H1 (cell line): ENCODE data around the gene MCM6. TPM values are rescaled to one million over a fixed set of nuclear protein-coding genes. Genes with fewer than 3 reads are reported as not detected.

Source experiments
- CTCF ChIA-PET: fragments of 300-600 bp; sonication (Branson Sonifier 250); formaldehyde crosslinking; loops from one replicate; lab custom pipeline; 2021; ENCODE audit not compliant: partially characterized antibody; lab: Charles Lee
- POLR2A ChIA-PET: fragments of 300-600 bp; sonication (Branson Sonifier 250); formaldehyde crosslinking; loops from one replicate; lab custom pipeline; 2021; ENCODE audit warnings: inconsistent platforms; ENCODE audit not compliant: partially characterized antibody; lab: Charles Lee
- DNase-seq, 2 experiments: peaks; one replicate each; pipeline versions ENCODE4 v3.0.0 to v3.0.0-alpha.2; 2010 to 2022; ENCODE audit warnings: low spot score in 2 of 2, low read depth in 1 of 2, mixed read lengths in 1 of 2
- FAIRE-seq: peaks from 2 replicates; lab custom pipeline; 2011; peaks lifted over from hg19 to GRCh38; lab: Jason Lieb, UNC
- H2AFZ ChIP-seq: 2 replicates; pipeline ENCODE4 v1.8.1; 2012; ENCODE audit warnings: low read length, inconsistent platforms
- H2AK5ac ChIP-seq: 2 replicates; pipeline ENCODE4 v1.6.1; 2013; ENCODE audit warnings: low read depth, low read length
- H2BK120ac ChIP-seq: replicated peaks from 2 replicates; pipeline ENCODE3; 2013; ENCODE audit warnings: low read depth, low read length, inconsistent platforms
- H2BK12ac ChIP-seq: 2 replicates; pipeline ENCODE4 v1.6.1; 2013; ENCODE audit warnings: low read depth, low read length
- H2BK15ac ChIP-seq: 2 replicates; pipeline ENCODE4 v1.6.1; 2013; ENCODE audit warnings: low read length
- H2BK20ac ChIP-seq: 2 replicates; pipeline ENCODE4 v1.6.1; 2013; ENCODE audit warnings: low read length
- H2BK5ac ChIP-seq: 2 replicates; pipeline ENCODE4 v1.6.1; 2013; ENCODE audit warnings: low read depth, low read length
- H3K14ac ChIP-seq: 2 replicates; pipeline ENCODE4 v1.6.1; 2013; ENCODE audit warnings: inconsistent platforms; ENCODE audit not compliant: insufficient read length
- H3K18ac ChIP-seq: 2 replicates; pipeline ENCODE4 v1.6.1; 2013; ENCODE audit warnings: low read length; ENCODE audit errors: extremely low read depth
- H3K23ac ChIP-seq: 2 replicates; pipeline ENCODE4 v1.6.1; 2013; ENCODE audit warnings: inconsistent platforms; ENCODE audit not compliant: insufficient read length
- H3K23me2 ChIP-seq: 2 replicates; pipeline ENCODE4 v1.6.1; 2013; ENCODE audit warnings: low read depth, low read length
- H3K27ac ChIP-seq: 2 replicates; pipeline ENCODE4 v1.6.1; 2011; ENCODE audit warnings: low read depth, low read length, inconsistent platforms
- H3K27me3 ChIP-seq, 4 experiments: replicated peaks in 1 of 4; 1 replicate in 1 of 4; 2 replicates in 3 of 4; pipeline versions ENCODE4 v1.6.1 to v1.8.1; 2011 to 2013; ENCODE audit warnings: low read length in 3 of 4, mild to moderate bottlenecking in 3 of 4, inconsistent platforms in 2 of 4, mixed read lengths in 2 of 4, moderate library complexity in 1 of 4; ENCODE audit not compliant: control insufficient read depth in 3 of 4, insufficient read depth in 3 of 4; ENCODE audit errors: extremely low read depth in 1 of 4
- H3K36me3 ChIP-seq, 4 experiments: 2 replicates each; pipeline versions ENCODE4 v1.6.1 to v1.8.1; 2011 to 2013; ENCODE audit warnings: mild to moderate bottlenecking in 4 of 4, low read length in 3 of 4, moderate library complexity in 2 of 4, control low read depth in 1 of 4, inconsistent platforms in 1 of 4; ENCODE audit not compliant: insufficient read depth in 4 of 4, control insufficient read depth in 2 of 4
- H3K4ac ChIP-seq: replicated peaks from 2 replicates; pipeline ENCODE3; 2013; ENCODE audit warnings: low read length, low read depth, mixed read lengths, inconsistent platforms; ENCODE audit not compliant: insufficient read length
- H3K4me1 ChIP-seq, 4 experiments: replicated peaks in 1 of 4; 1 replicate in 1 of 4; 2 replicates in 3 of 4; pipeline versions ENCODE4 v1.6.1 to v1.8.1; 2011 to 2013; ENCODE audit warnings: low read length in 3 of 4, inconsistent platforms in 2 of 4, mixed read lengths in 1 of 4; ENCODE audit not compliant: insufficient read depth in 4 of 4, control insufficient read depth in 3 of 4
- H3K4me2 ChIP-seq, 2 experiments: 2 replicates each; pipeline versions ENCODE4 v1.6.1 to v1.8.1; 2011 to 2013; ENCODE audit warnings: low read depth in 2 of 2, low read length in 2 of 2, control low read depth in 1 of 2, inconsistent platforms in 1 of 2, mild to moderate bottlenecking in 1 of 2; ENCODE audit not compliant: insufficient read depth in 1 of 2
- H3K4me3 ChIP-seq, 4 experiments: fragments of 200-600, 300-600 bp in 1 of 4; sonication (generic), shearing (Covaris generic), sonication (Bioruptor Twin) in 1 of 4; 2 replicates each; pipeline versions ENCODE4 v1.5.1 to v1.8.1; 2011 to 2016; ENCODE audit warnings: low read length in 4 of 4, low read depth in 3 of 4, control low read depth in 2 of 4, inconsistent platforms in 2 of 4, mild to moderate bottlenecking in 2 of 4, mixed read lengths in 1 of 4, moderate library complexity in 1 of 4; ENCODE audit not compliant: insufficient read depth in 2 of 4; ENCODE audit errors: extremely low read depth in 1 of 4
- H3K56ac ChIP-seq: replicated peaks from 2 replicates; pipeline ENCODE3; 2013; ENCODE audit warnings: low read depth, mild to moderate bottlenecking, mixed read lengths, low read length, inconsistent platforms; ENCODE audit not compliant: insufficient read length
- H3K79me1 ChIP-seq: 2 replicates; pipeline ENCODE4 v1.6.1; 2013; ENCODE audit warnings: low read depth, low read length, control low read depth
- H3K79me2 ChIP-seq, 2 experiments: 2 replicates each; pipeline versions ENCODE4 v1.6.1 to v1.8.1; 2012 to 2013; ENCODE audit warnings: low read length in 2 of 2, mild to moderate bottlenecking in 2 of 2, inconsistent platforms in 1 of 2; ENCODE audit not compliant: insufficient read depth in 2 of 2, control insufficient read depth in 1 of 2
- H3K9ac ChIP-seq, 4 experiments: replicated peaks in 1 of 4; 1 replicate in 1 of 4; 2 replicates in 3 of 4; pipeline versions ENCODE4 v1.6.1 to v1.8.1; 2011 to 2013; ENCODE audit warnings: low read depth in 3 of 4, low read length in 3 of 4, control low read depth in 2 of 4, mild to moderate bottlenecking in 2 of 4, moderate library complexity in 2 of 4, inconsistent platforms in 1 of 4; ENCODE audit errors: extremely low read depth in 1 of 4
- H3K9me3 ChIP-seq, 2 experiments: 2 replicates each; pipeline versions ENCODE4 v1.6.1 to v1.8.1; 2012 to 2013; ENCODE audit warnings: mild to moderate bottlenecking in 2 of 2, moderate library complexity in 2 of 2, control low read depth in 1 of 2, inconsistent platforms in 1 of 2, low read depth in 1 of 2, low read length in 1 of 2, mixed read lengths in 1 of 2; ENCODE audit not compliant: insufficient read depth in 2 of 2
- H4K20me1 ChIP-seq, 2 experiments: replicated peaks in 1 of 2; 2 replicates each; pipeline versions ENCODE3 to v1.8.1; 2011 to 2013; ENCODE audit warnings: inconsistent platforms in 2 of 2, low read length in 2 of 2, mild to moderate bottlenecking in 1 of 2; ENCODE audit not compliant: insufficient read depth in 2 of 2, control insufficient read depth in 1 of 2
- H4K5ac ChIP-seq: 2 replicates; pipeline ENCODE4 v1.6.1; 2013; ENCODE audit warnings: low read length, low read depth, mixed read lengths, inconsistent platforms; ENCODE audit not compliant: insufficient read length
- H4K8ac ChIP-seq: 2 replicates; pipeline ENCODE4 v1.8.0; 2013; ENCODE audit warnings: mild to moderate bottlenecking, moderate library complexity, low read length, inconsistent platforms; ENCODE audit not compliant: insufficient read depth; ENCODE audit errors: extremely low read depth
- H4K91ac ChIP-seq: replicated peaks from 2 replicates; pipeline ENCODE3; 2013; ENCODE audit warnings: low read length, mixed read lengths, inconsistent platforms; ENCODE audit not compliant: insufficient read length
- BRCA1 ChIP-seq: IDR thresholded peaks from 2 replicates; pipeline ENCODE4 v1.6.1; 2012; ENCODE audit warnings: low read depth, low read length, improper control_type of control experiment
- CBX5 ChIP-seq: fragments of 300-800, 300-1000 bp; sonication (generic); IDR thresholded peaks from 2 replicates; pipeline ENCODE4 v1.7.1; 2016; ENCODE audit warnings: antibody characterized with exemption, low read length, low read depth
- CEBPB ChIP-seq: IDR thresholded peaks from 2 replicates; pipeline ENCODE4 v1.6.1; 2012; ENCODE audit warnings: low read depth, low read length
- CHD2 ChIP-seq: IDR thresholded peaks from 2 replicates; pipeline ENCODE4 v1.6.1; 2012; ENCODE audit warnings: low read length, improper control_type of control experiment
- CTCF ChIP-seq, 3 experiments: IDR thresholded peaks; 1 replicate in 2 of 3; 2 replicates in 1 of 3; pipeline versions ENCODE4 v1.5.1 to v1.6.1; 2011; ENCODE audit warnings: low read length in 3 of 3, mild to moderate bottlenecking in 3 of 3, inconsistent platforms in 2 of 3, low read depth in 1 of 3, moderate library complexity in 1 of 3; ENCODE audit not compliant: insufficient read depth in 1 of 3; ENCODE audit errors: control extremely low read depth in 1 of 3
- EGR1 ChIP-seq: IDR thresholded peaks from 2 replicates; pipeline ENCODE4 v1.6.1; 2011; ENCODE audit warnings: low read depth, low read length, borderline replicate concordance
- EP300 ChIP-seq, 2 experiments: IDR thresholded peaks; 1 replicate in 1 of 2; 2 replicates in 1 of 2; pipeline ENCODE4 v1.6.1; 2011 to 2012; ENCODE audit warnings: low read depth in 2 of 2, low read length in 2 of 2, mild to moderate bottlenecking in 2 of 2, borderline replicate concordance in 1 of 2, inconsistent platforms in 1 of 2, moderate library complexity in 1 of 2
- GABPA ChIP-seq: IDR thresholded peaks from 2 replicates; pipeline ENCODE4 v1.6.1; 2011; ENCODE audit warnings: mild to moderate bottlenecking, low read length, moderate library complexity, borderline replicate concordance; ENCODE audit not compliant: insufficient read depth
- KDM5A ChIP-seq: fragments of 200-600 bp; IDR thresholded peaks from 2 replicates; pipeline ENCODE4 v1.7.1; 2012; ENCODE audit warnings: mild to moderate bottlenecking, low read length, inconsistent platforms, mixed read lengths
- MAX ChIP-seq: IDR thresholded peaks from 2 replicates; pipeline ENCODE4 v1.6.1; 2012; ENCODE audit warnings: inconsistent platforms
- POLR2A ChIP-seq, 2 experiments: IDR thresholded peaks; 1 replicate in 1 of 2; 2 replicates in 1 of 2; pipeline ENCODE4 v1.6.1; 2011; ENCODE audit warnings: low read depth in 2 of 2, low read length in 2 of 2, mild to moderate bottlenecking in 2 of 2; ENCODE audit errors: control extremely low read depth in 1 of 2
- RAD21 ChIP-seq, 2 experiments: IDR thresholded peaks in 1 of 2; conservative IDR thresholded peaks in 1 of 2; 2 replicates each; pipeline ENCODE4 v1.6.1; 2011; ENCODE audit warnings: low read depth in 2 of 2, low read length in 2 of 2, improper control_type of control experiment in 1 of 2, inconsistent platforms in 1 of 2, mild to moderate bottlenecking in 1 of 2, moderate library complexity in 1 of 2
- WGBS, 2 experiments: shearing (Covaris generic) in 1 of 2; methylation state at CpG; one replicate each; pipeline versions ENCODE4 v1.1.6 to v1.1.7; 2013 to 2015; ENCODE audit warnings: low lambda C conversion rate in 2 of 2, mixed read lengths in 2 of 2, inconsistent platforms in 1 of 2, low coverage in 1 of 2, missing lambda C conversion rate in 1 of 2; ENCODE audit not compliant: insufficient replicate concordance in 2 of 2, insufficient coverage in 1 of 2, insufficient read length in 1 of 2; ENCODE audit errors: extremely low coverage in 1 of 2, missing lambda C conversion rate in 1 of 2; 5-methylcytosine and 5-hydroxymethylcytosine counted together
- polyA plus RNA-seq, 7 experiments: library from polyadenylated mRNA; depleted of rRNA in 3 of 7; stranded (reverse) in 5 of 7; unstranded in 2 of 7; fragments of >200 nt in 5 of 7; fragments of 200-250 nt in 2 of 7; gene quantifications; 1 replicate in 5 of 7; 2 replicates in 1 of 7; 4 replicates in 1 of 7; pipeline versions ENCODE4 v1.2.1 to v1.2.3, GENCODE V29; 2011 to 2013; ENCODE audit warnings: missing spikeins in 2 of 7, mixed read lengths in 2 of 7
- total RNA-seq: library from RNA; stranded (reverse); fragmentation: NEBNext Ultra II Directional; extraction: Animal tissue kit (Norgen Biotek cat#: 25700); gene quantifications from 2 replicates; pipeline ENCODE4 v1.2.1, GENCODE V29; 2021

Gene MCM6
- total and polyA plus RNA-seq, 2 of the 8 experiments (the other 6 are each of a cell fraction or from before 2014, with no cell fraction given), result 60.2 to 134 TPM

GRCh38 chr2:135849087-135849486, 27.2 kb downstream of the MCM6 start:
- no peak overlapping the region for H2BK5ac ChIP-seq
- H2AFZ ChIP-seq, result no peak overlapping the region
- H3K9ac ChIP-seq, result no peak overlapping the region
- no peaks in the 10 kb centered on the region for H3K27me3 ChIP-seq
- H3K4me1 ChIP-seq, result no peaks in the 10 kb centered on the region
- H3K56ac ChIP-seq, result no peak overlapping the region
- H4K5ac ChIP-seq, result no peak overlapping the region
- H2BK20ac ChIP-seq, result no peak overlapping the region
- H2BK15ac ChIP-seq, result no peak overlapping the region
- no peaks in the 10 kb centered on the region for H3K9me3 ChIP-seq
- H3K79me1 ChIP-seq, result no peaks in the 10 kb centered on the region; the same call in 1 of the 2 replicates
- H4K8ac ChIP-seq, result no peak overlapping the region
- no peak overlapping the region for H3K14ac ChIP-seq
- no peak overlapping the region for H2AK5ac ChIP-seq
- no peak overlapping the region for H3K4me2 ChIP-seq
- ChIA-PET POLR2A (interaction anchor here (0.6 to 1.0 kb wide), 3 partner anchors 12 to 46 kb away, joined by 3 to 5 read pairs (median 3); no protein-coding TSS in a partner anchor), CTCF (no interaction called here)
- no peak overlapping the region for H2BK120ac ChIP-seq
- DNase-seq, result no peak
- FAIRE-seq, result no peak
- 81% methylated on average over 3 of the region's 3 CpGs; no CpG with 5 or more reads in 1 of the 2 experiments for WGBS, 2 experiments
- H3K23ac ChIP-seq, result no peak overlapping the region
- no peak overlapping the region for H3K18ac ChIP-seq
- no peak overlapping the region for H3K4me3 ChIP-seq
- no peak overlapping the region for H3K4ac ChIP-seq
- H3K27ac ChIP-seq, result no peak overlapping the region
- peaks cover 1 to 4% of the 10 kb centered on the region in 2 experiments for H4K20me1 ChIP-seq
- peaks cover 17 to 92% (median 55%) of the 10 kb centered on the region in 4 experiments for H3K36me3 ChIP-seq
- no peak overlapping the region for H4K91ac ChIP-seq
- no peaks in the 10 kb centered on the region for H3K79me2 ChIP-seq
- no peak overlapping the region for H2BK12ac ChIP-seq
- no peaks in the 10 kb centered on the region for H3K23me2 ChIP-seq
- no peak for TF ChIP-seq MAX
- TF ChIP-seq CHD2, result no peak
- TF ChIP-seq POLR2A (IDR thresholded peaks at IDR 0.05; ENCODE audit: control extremely low read depth in 1 of 2, low read depth in 2 of 2, low read length in 2 of 2), result no peak
- no peak for TF ChIP-seq CTCF (IDR thresholded peaks at IDR 0.05; ENCODE audit: control extremely low read depth in 1 of 3, insufficient read depth in 1 of 3, low read depth in 1 of 3, low read length in 3 of 3)
- no peak for TF ChIP-seq CEBPB
- TF ChIP-seq EP300 (IDR thresholded peaks at IDR 0.05; ENCODE audit: borderline replicate concordance in 1 of 2, low read depth in 2 of 2, low read length in 2 of 2), result no peak
- no peak for TF ChIP-seq BRCA1
- no peak for TF ChIP-seq EGR1
- TF ChIP-seq GABPA, result no peak
- TF ChIP-seq RAD21 (IDR thresholded peaks at IDR 0.05 in 1 of 2, conservative IDR thresholded peaks at IDR 0.05 in 1 of 2; ENCODE audit: low read depth in 2 of 2, low read length in 2 of 2), result no peak
- no peak for TF ChIP-seq KDM5A
- no peak for TF ChIP-seq CBX5
